CD8-positive, alpha-beta memory T cell (primary cell): ENCODE measurements around the gene ERICH4. TPM values are rescaled to one million over a fixed set of nuclear protein-coding genes. Genes with fewer than 3 reads are reported as not detected.

Experiments
- CTCF ChIA-PET: fragments of 350-600 bp; sonication (Branson Sonifier 250); formaldehyde crosslinking; loops from one replicate; lab custom pipeline; 2021; ENCODE audit warnings: antibody characterized with exemption; lab: Charles Lee
- POLR2A ChIA-PET: fragments of 350-600 bp; sonication (Branson Sonifier 250); formaldehyde crosslinking; loops from one replicate; lab custom pipeline; 2021; ENCODE audit warnings: antibody characterized with exemption; lab: Charles Lee
- DNase-seq, 5 donors: peaks; one replicate each; pipeline versions ENCODE4 v3.0.0 to v3.0.0-alpha.2; 2020 to 2022; ENCODE audit warnings: mixed read lengths in 1 of 5
- H3K27ac ChIP-seq: one replicate; pipeline ENCODE4 v1.7.0; 2013; ENCODE audit warnings: low read depth, mild to moderate bottlenecking, low read length, moderate library complexity
- H3K27me3 ChIP-seq: 2 replicates; pipeline ENCODE4 v1.7.0; 2013; ENCODE audit warnings: low read length, mild to moderate bottlenecking; ENCODE audit not compliant: insufficient read depth, poor library complexity, severe bottlenecking
- H3K36me3 ChIP-seq: 2 replicates; pipeline ENCODE4 v1.7.0; 2013; ENCODE audit warnings: mild to moderate bottlenecking, low read length, moderate library complexity; ENCODE audit not compliant: insufficient read depth
- H3K4me1 ChIP-seq: 2 replicates; pipeline ENCODE4 v1.7.0; 2013; ENCODE audit warnings: mild to moderate bottlenecking, low read length, moderate library complexity; ENCODE audit not compliant: insufficient read depth
- H3K4me3 ChIP-seq: 2 replicates; pipeline ENCODE4 v1.7.0; 2013; ENCODE audit warnings: mild to moderate bottlenecking, low read length
- H3K9me3 ChIP-seq: 2 replicates; pipeline ENCODE4 v1.7.0; 2013; ENCODE audit warnings: mild to moderate bottlenecking, low read length
- H3K27ac Mint-ChIP-seq, 8 donors: one replicate each; pipeline ENCODE4 v1.8.0; 2020 to 2021; ENCODE audit warnings: mixed read lengths in 8 of 8, mild to moderate bottlenecking in 6 of 8, inconsistent platforms in 3 of 8, moderate library complexity in 3 of 8
- H3K27me3 Mint-ChIP-seq, 2 donors: one replicate each; pipeline ENCODE4 v1.8.0; 2020 to 2021; ENCODE audit warnings: mixed read lengths in 2 of 2, mild to moderate bottlenecking in 1 of 2, moderate library complexity in 1 of 2
- H3K36me3 Mint-ChIP-seq, 3 donors: one replicate each; pipeline ENCODE4 v1.8.0; 2020 to 2021; ENCODE audit warnings: mixed read lengths in 3 of 3, inconsistent platforms in 1 of 3, mild to moderate bottlenecking in 1 of 3
- H3K4me1 Mint-ChIP-seq, 3 donors: one replicate each; pipeline ENCODE4 v1.8.0; 2020 to 2021; ENCODE audit warnings: mixed read lengths in 3 of 3, inconsistent platforms in 1 of 3, mild to moderate bottlenecking in 1 of 3
- H3K4me3 Mint-ChIP-seq, 7 donors: one replicate each; pipeline ENCODE4 v1.8.0; 2020 to 2021; ENCODE audit warnings: mixed read lengths in 7 of 7, mild to moderate bottlenecking in 6 of 7, moderate library complexity in 4 of 7, inconsistent platforms in 2 of 7
- H3K9me3 Mint-ChIP-seq, 5 donors: one replicate each; pipeline ENCODE4 v1.8.0; 2020 to 2022; ENCODE audit warnings: mixed read lengths in 5 of 5, mild to moderate bottlenecking in 3 of 5, moderate library complexity in 2 of 5, inconsistent platforms in 1 of 5
- polyA plus RNA-seq: library from polyadenylated mRNA; unstranded; fragments of 300-500 nt; fragmentation: Illumina TruSeq; gene quantifications from one replicate; pipeline ENCODE4 v1.2.3, GENCODE V29; 2021
- total RNA-seq, 2 experiments: library from RNA; stranded (reverse); gene quantifications; one replicate each; pipeline ENCODE4 v1.2.3, GENCODE V29; 2021

Gene ERICH4
- total and polyA plus RNA-seq, 3 experiments from 2014 or later = not detected

DNA sequence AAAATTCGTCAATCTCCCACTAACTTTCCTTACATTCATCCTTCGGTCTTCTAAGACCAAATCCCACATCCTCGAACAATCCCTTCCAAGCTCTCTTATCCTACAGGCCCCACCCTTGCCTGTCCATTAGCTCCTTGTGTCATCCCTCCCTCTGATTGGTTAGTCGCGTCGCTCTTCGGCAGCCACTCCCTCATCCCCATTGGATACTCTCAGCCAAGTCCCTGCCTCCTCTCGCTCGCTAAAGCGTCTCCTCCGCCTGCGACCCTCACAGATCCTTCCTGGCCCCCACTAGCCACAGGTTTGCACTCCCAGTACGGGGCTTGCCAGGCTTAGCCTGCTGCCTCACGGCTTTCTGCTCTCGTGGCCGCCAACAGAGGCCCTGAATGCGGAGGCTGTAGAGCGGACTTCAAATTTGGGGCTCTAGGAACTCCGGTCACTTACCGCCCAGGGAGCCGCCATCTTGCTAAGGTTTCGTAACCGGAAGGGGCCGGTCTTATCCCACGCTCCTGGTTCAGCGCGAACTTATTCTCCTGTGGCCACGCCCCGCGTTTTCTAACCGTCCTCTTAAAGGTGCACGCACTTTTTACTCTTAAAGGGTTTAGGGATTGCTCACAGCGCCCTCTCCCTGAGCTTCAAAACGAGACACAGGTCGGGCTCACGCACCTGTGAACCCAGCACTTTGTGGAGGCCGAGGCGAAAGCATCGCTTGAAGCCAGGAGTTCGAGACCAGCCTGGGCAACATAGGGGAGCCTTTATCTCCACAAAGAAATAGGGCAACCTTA, 3.3 kb upstream of the ERICH4 start, which contains the start of gene DMAC2:
DMAC2 (minus strand) TSS at position 472 of the 782 bp plus-strand sequence; CDS start at position 459, 13 bp downstream.
- peak within 1 kb of the TSS in 3 of 7 donors; percentile 19 to 81 (median 56) for H3K4me3 Mint-ChIP-seq
- no peaks in the 10 kb centered on the region for H3K27me3 ChIP-seq
- no peaks in the 10 kb centered on the region for H3K9me3 Mint-ChIP-seq
- peaks cover 0 to 23% (median 0%) of the 10 kb centered on the region in 3 donors for H3K36me3 Mint-ChIP-seq
- CTCF ChIA-PET = interaction anchor here (0.7 to 3.0 kb wide), 11 partner anchors 9 to 314 kb away, joined by 3 to 18 read pairs (median 3); partner anchors contain the start of genes B9D2 and HNRNPUL1
- no peaks in the 10 kb centered on the region for H3K9me3 ChIP-seq
- H3K27ac ChIP-seq = peak within 1 kb of the TSS; percentile 87
- peak; percentile 87 to 95 (median 88) for DNase-seq
- H3K4me1 Mint-ChIP-seq = peaks cover under 1 to 11% (median 10%) of the 10 kb centered on the region in 3 donors
- H3K4me1 ChIP-seq = peaks cover 17% of the 10 kb centered on the region
- H3K27me3 Mint-ChIP-seq = peaks cover 8 to 14% of the 10 kb centered on the region in 2 donors
- H3K36me3 ChIP-seq = no peaks in the 10 kb centered on the region
- POLR2A ChIA-PET = interaction anchor here (0.5 to 1.2 kb wide), 4 partner anchors 130 to 977 kb away, joined by 3 to 8 read pairs (median 3); partner anchors contain the start of gene CCDC97
- peak within 1 kb of the TSS in 5 of 8 donors; percentile 3 to 69 (median 10) for H3K27ac Mint-ChIP-seq
- peak within 1 kb of the TSS; percentile 100 for H3K4me3 ChIP-seq

DNA sequence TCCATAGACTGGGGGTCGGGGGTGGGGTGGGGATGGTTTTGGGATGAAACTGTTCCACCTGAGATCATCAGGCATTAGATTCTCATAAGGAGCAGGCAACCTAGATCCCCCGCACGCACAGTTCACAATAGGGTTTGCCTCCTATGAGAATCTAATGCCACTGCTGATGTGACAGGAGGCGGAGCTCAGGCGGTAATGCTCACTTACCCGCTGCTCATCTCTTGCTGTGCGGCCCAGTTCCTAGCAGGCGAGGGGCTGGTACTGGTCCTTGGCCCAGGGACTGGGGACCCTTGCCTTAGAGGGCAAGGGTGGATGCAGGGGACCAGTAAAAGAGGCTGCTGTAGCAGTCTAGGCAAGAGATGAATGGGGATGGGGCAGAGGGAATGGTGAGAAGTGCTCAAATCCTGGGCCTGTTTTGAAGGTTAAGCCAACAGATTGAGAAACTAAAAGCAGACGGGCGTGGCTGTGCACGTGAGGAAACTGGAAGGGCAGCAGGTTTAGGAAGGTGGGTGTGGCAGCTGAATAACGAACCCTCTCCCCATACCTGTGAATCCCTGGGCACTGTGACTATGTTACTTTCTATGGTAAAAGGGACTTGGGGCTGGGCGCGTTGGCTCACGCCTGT, 1.5 kb upstream of the ERICH4 start:
- H3K4me1 Mint-ChIP-seq = peaks cover 0 to 11% (median 10%) of the 10 kb centered on the region in 3 donors
- no peaks in the 10 kb centered on the region for H3K27me3 ChIP-seq
- DNase-seq = no peak
- no peak overlapping the region for H3K4me3 ChIP-seq
- H3K9me3 ChIP-seq = no peaks in the 10 kb centered on the region
- H3K27ac ChIP-seq = no peak overlapping the region
- H3K9me3 Mint-ChIP-seq = no peaks in the 10 kb centered on the region
- H3K36me3 Mint-ChIP-seq = peaks cover 0 to 17% (median 0%) of the 10 kb centered on the region in 3 donors
- peak overlapping the region in 1 of 7 donors; percentile 59 for H3K4me3 Mint-ChIP-seq
- H3K36me3 ChIP-seq = no peaks in the 10 kb centered on the region
- peak overlapping the region in 1 of 8 donors; percentile 61 for H3K27ac Mint-ChIP-seq
- ChIA-PET POLR2A (no interaction called here), CTCF (interaction anchor here (1.1 to 3.0 kb wide), 2 partner anchors 7 to 10 kb away, joined by 3 to 18 read pairs; no protein-coding TSS in a partner anchor)
- peaks cover 13 to 16% of the 10 kb centered on the region in 2 donors for H3K27me3 Mint-ChIP-seq
- peaks cover 17% of the 10 kb centered on the region for H3K4me1 ChIP-seq

DNA sequence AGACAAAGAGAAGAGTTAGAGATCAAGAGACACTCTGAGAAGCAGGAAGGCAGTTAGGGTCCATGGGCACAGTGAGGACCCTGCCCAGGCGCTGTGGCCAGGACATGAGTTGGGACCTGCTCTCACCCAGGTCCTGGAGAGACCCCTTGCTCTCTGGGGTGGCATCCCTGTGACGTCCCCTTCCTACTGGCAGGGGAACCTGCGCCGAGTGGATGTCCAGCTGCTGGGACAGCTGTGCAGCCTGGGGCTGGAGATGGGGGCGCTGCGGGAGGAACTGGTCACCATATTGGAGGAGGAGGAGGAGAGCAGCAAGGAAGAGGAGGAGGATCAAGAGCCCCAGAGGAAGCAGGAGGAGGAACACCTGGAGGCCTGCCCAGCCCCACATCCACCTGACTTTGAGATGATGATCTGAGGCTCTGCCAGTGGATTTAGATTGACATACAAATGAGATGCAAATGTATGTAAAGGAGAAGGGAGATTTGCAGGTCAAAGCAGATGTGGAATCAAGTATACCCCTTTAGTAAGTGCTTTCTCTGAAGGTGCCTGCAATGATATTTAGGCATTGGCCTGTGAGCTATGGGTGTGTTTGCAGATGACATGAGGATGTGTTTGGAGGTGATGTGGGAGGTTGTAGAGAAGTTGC, 978 bp downstream of the ERICH4 start:
- H3K9me3 ChIP-seq = no peaks in the 10 kb centered on the region
- Mint-ChIP-seq H3K4me3 (peak overlapping the region in 1 of 7 donors; percentile 5), H3K36me3 (no peaks in the 10 kb centered on the region), H3K4me1 (peaks cover 0 to 1% (median 0%) of the 10 kb centered on the region in 3 donors), H3K27ac (no peak overlapping the region), H3K27me3 (peaks cover 24 to 28% of the 10 kb centered on the region in 2 donors), H3K9me3 (no peaks in the 10 kb centered on the region)
- no peak overlapping the region for H3K4me3 ChIP-seq
- POLR2A ChIA-PET = no interaction called here
- DNase-seq = no peak
- peaks cover 14% of the 10 kb centered on the region for H3K4me1 ChIP-seq
- H3K36me3 ChIP-seq = no peaks in the 10 kb centered on the region
- CTCF ChIA-PET = no interaction called here
- H3K27ac ChIP-seq = no peak overlapping the region
- no peaks in the 10 kb centered on the region for H3K27me3 ChIP-seq

DNA sequence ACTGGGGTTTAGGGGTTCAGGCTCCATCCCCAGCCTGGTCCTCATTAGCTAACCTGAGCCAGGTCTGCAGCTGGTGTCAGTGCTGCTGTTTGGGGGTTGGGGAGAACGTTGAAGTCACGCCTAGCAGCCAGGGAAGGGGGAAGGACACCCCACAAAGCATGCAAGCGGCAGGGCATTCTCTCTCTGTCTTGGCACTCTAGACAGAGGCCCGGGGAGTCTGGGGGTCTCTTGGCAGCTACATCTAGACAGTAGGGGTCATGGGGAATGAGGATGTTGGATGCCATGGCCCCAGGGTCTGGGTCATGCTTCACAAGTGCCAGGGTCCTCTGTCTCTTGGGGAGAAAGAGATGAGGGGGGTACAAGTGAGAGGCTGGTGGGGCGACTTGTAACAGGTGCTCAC, 2.6 kb downstream of the ERICH4 start:
- no peaks in the 10 kb centered on the region for H3K9me3 Mint-ChIP-seq
- peaks cover 5% of the 10 kb centered on the region for H3K4me1 ChIP-seq
- no peaks in the 10 kb centered on the region for H3K9me3 ChIP-seq
- H3K27ac Mint-ChIP-seq = no peak overlapping the region
- no peaks in the 10 kb centered on the region for H3K36me3 Mint-ChIP-seq
- no peak for DNase-seq
- ChIA-PET POLR2A (no interaction called here), CTCF (interaction anchor here (1.1 to 6.8 kb wide), 2 partner anchors 124 to 241 kb away, joined by 3 to 94 read pairs; no protein-coding TSS in a partner anchor)
- H3K36me3 ChIP-seq = no peaks in the 10 kb centered on the region
- H3K27ac ChIP-seq = no peak overlapping the region
- no peak overlapping the region for H3K4me3 Mint-ChIP-seq
- H3K4me3 ChIP-seq = no peak overlapping the region
- H3K4me1 Mint-ChIP-seq = peaks cover 3 to 11% (median 6%) of the 10 kb centered on the region in 3 donors
- peaks cover 25 to 28% of the 10 kb centered on the region in 2 donors for H3K27me3 Mint-ChIP-seq
- H3K27me3 ChIP-seq = no peaks in the 10 kb centered on the region

DNA sequence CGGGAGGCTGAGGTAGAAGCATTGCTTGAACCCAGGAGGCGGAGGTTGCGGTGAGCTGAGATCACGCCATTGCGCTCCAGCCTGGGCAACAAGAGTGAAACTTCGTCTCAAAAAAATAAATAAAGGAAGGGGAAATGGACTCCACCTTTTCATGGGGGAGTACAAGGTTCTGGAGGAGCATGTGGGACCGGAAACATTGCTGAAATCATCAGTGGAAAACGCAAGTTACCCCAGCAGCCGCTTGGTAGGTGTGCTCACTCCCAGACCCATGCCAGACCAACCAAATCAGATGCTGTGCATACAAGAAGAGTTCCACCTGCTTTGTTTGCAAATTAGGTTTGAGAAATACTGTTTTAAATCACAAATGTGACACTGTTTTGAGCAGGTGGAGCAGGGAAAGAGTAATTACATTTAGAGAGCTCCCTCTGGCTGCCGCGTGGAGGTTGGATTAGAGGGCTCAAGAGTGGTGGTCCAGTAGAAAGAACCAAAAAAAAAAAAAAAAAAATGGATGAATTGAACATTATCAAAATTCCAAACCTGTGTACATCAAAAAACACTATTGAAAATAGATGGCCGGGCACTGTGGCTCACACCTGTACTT, 4.9 kb downstream of the ERICH4 start:
- H3K4me1 ChIP-seq = peaks cover 5% of the 10 kb centered on the region
- ChIA-PET CTCF (interaction anchor here (1.3 to 6.8 kb wide), 12 partner anchors 8 to 784 kb away, joined by 3 to 94 read pairs (median 6); partner anchors contain the start of gene DMAC2), POLR2A (no interaction called here)
- no peak overlapping the region for H3K27ac ChIP-seq
- no peak for DNase-seq
- H3K4me3 ChIP-seq = no peak overlapping the region
- Mint-ChIP-seq H3K4me3 (no peak overlapping the region), H3K36me3 (no peaks in the 10 kb centered on the region), H3K4me1 (peaks cover 3 to 11% (median 6%) of the 10 kb centered on the region in 3 donors), H3K9me3 (no peaks in the 10 kb centered on the region), H3K27me3 (peaks cover 25% of the 10 kb centered on the region in 2 donors), H3K27ac (no peak overlapping the region)
- H3K27me3 ChIP-seq = no peaks in the 10 kb centered on the region
- no peaks in the 10 kb centered on the region for H3K9me3 ChIP-seq
- H3K36me3 ChIP-seq = no peaks in the 10 kb centered on the region

DNA sequence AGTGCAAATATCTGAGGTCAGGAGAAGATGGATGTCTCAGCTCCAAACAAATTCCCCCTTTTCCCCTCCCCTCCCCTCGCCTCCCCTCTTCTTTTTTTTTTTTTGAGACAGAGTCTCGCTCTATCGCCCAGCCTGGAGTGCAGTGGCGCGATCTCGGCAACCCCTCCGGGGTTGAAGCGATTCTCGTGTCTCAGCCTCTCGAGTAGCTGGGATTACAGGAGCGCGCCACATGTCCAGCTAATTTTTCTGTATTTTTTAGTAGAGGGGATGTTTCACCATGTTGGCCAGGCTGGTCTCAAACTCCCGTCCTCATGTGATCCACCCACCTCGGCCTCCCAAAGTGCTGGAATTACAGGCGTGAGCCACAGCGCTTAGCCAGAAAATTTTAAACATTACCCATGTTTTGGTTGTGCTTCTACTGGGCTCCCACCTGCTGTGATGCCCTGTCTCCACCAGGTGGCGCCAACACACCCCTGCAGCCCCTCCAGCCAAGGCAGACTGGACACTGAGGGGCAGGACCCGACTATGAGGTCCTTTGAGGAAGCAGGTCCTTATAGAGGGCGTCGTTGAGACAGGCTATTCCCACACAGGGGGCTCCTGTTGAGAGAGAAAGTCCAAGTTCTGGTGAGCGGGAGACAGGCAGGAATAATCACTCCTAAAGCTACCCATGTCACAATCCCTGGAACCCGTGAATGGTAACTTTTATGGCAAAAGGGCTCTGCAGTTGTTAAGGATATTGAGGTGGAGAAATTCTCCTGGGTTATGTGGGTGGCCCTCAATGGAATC, 6.3 kb downstream of the ERICH4 start:
- Histone ChIP-seq H3K36me3 (no peaks in the 10 kb centered on the region), H3K27ac (no peak overlapping the region), H3K4me3 (peak overlapping the region; percentile 39), H3K27me3 (no peaks in the 10 kb centered on the region), H3K9me3 (no peaks in the 10 kb centered on the region), H3K4me1 (peaks cover 5% of the 10 kb centered on the region)
- H3K9me3 Mint-ChIP-seq = no peaks in the 10 kb centered on the region
- no peaks in the 10 kb centered on the region for H3K36me3 Mint-ChIP-seq
- CTCF ChIA-PET = interaction anchor here (0.6 to 6.8 kb wide), 33 partner anchors 10 to 785 kb away, joined by 3 to 94 read pairs (median 5); partner anchors contain the start of genes CEACAM21 and DMAC2
- POLR2A ChIA-PET = interaction anchor here (0.9 kb wide), 1 partner anchor 184 kb away, joined by 5 read pairs; no protein-coding TSS in a partner anchor
- peak overlapping the region in 1 of 8 donors; percentile 26 for H3K27ac Mint-ChIP-seq
- peaks cover 3 to 11% (median 6%) of the 10 kb centered on the region in 3 donors for H3K4me1 Mint-ChIP-seq
- peaks cover 16 to 17% of the 10 kb centered on the region in 2 donors for H3K27me3 Mint-ChIP-seq
- DNase-seq = peak; percentile 54 to 76 (median 66)
- peak overlapping the region; percentile 10 to 69 (median 62) for H3K4me3 Mint-ChIP-seq

GRCh38 chr19:41449865-41450178, 6.9 kb downstream of the ERICH4 start:
- Mint-ChIP-seq H3K9me3 (no peaks in the 10 kb centered on the region), H3K36me3 (no peaks in the 10 kb centered on the region), H3K27me3 (peaks cover 14 to 17% of the 10 kb centered on the region in 2 donors), H3K4me1 (peaks cover 3 to 11% (median 6%) of the 10 kb centered on the region in 3 donors), H3K4me3 (no peak overlapping the region), H3K27ac (peak overlapping the region in 1 of 8 donors; percentile 71)
- no peak overlapping the region for H3K27ac ChIP-seq
- no peaks in the 10 kb centered on the region for H3K27me3 ChIP-seq
- H3K36me3 ChIP-seq = no peaks in the 10 kb centered on the region
- no peak for DNase-seq
- POLR2A ChIA-PET = no interaction called here
- peaks cover 5% of the 10 kb centered on the region for H3K4me1 ChIP-seq
- CTCF ChIA-PET = interaction anchor here (0.6 to 6.8 kb wide), 21 partner anchors 10 to 148 kb away, joined by 3 to 94 read pairs (median 6); partner anchors contain the start of genes B9D2, CEACAM21 and DMAC2
- no peak overlapping the region for H3K4me3 ChIP-seq
- H3K9me3 ChIP-seq = no peaks in the 10 kb centered on the region
